Ammon's horn (tissue), 1 donor: ENCODE measurements around the gene SSUH2.
"Not testable (repeated sequence)": the region's sequence is repeated elsewhere in the genome, so short reads cannot be mapped to it uniquely, and the experiment has no call there.

Source experiments
- DNase-seq: peaks from one replicate; pipeline ENCODE4 v3.0.0-alpha.2; 2016; ENCODE audit warnings: low spot score

Gene SSUH2

DNA sequence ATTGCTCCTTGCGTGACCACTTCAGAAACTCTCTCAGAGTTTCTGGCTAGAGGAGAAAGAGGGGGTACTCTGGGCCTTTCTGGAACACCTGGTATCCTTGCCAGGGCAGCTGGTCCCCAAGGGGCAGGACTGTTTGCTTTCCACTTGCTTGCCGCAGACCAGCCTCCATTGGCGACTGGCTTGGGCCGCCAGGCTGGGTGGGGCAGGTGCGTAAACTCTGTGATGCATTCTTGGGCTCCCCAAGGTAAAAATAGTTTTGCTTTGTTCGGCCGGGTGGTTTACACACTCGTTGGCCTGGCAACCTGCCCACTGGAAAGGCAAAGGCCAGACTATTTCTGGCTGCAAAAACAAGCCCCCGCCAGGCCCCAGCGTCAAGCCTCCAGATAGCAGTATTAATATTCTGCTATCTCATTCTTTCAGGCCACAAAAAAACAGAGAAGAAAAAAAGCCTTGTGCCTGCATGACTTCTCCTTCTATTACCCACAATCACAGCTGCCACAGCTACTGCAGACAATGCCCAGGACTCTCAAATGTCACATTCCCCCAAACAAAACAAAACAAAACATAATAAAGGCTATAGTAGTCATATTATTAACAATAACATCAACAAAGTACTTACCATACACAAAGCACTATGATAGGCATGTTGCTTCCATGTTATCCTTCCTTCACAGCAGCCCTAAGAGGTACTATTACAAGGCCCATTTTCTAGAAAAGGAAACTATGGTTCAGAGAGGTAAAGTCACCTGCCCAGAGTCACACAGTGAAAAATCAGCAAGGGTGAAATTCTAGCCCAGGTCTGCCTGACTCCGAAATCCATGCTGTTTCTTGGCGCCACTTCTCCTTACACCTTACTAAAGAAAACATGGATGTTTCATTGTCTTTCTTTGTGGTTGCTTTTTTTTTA lies 14.0 kb upstream of the SSUH2 start:
- peak; percentile 20 for DNase-seq

DNA sequence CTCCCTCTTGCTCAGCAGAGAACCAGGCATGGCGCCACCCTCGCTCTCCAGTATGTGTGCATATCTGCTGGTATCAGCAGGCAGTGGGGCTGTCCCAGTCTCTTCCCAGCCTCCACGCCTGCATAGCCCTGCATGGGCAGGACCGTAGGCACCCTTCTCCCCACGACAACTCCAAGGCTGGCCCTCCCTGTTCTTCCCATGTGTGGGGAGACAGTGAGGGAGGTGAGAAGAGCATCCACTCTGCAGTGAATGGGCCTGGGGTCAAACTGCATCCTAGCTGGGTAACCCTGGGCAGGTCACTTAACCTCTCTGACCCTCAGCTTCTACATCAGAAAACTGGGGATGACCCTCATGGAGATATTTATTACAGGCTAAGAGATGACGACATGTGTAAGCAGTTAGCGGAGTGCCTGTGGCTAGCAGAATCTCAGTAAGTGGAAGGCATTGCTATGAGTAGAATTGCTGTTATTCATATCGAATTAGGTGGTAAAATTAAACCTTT lies 13.3 kb upstream of the SSUH2 start:
- no peak for DNase-seq

GRCh38 chr3:8656240-8656639 lies 11.6 kb upstream of the SSUH2 start:
- no peak for DNase-seq

DNA sequence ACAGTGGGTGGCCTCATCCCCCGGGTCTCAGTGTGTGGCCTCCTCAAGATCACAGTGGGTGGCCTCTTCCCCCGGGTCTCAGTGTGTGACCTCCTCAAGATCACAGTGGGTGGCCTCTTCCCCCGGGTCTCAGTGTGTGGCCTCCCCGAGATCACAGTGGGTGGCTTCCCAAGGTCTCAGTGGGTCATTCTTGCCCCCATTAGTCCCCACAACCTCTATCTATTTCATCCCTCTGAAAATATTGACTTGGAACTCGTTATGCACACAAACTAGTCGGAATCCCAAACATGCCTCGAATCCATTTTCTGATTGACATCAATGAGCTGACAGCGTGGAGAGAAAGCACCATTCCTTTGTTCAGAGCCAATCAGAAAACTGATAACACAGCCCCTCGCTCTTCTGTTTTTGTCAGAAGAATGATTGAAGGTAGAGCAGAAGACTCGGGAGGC lies 10.8 kb upstream of the SSUH2 start:
- DNase-seq: no peak

GRCh38 chr3:8654572-8655329 lies 10.2 kb upstream of the SSUH2 start:
- not testable (repeated sequence) for DNase-seq

- peak; percentile 48 for DNase-seq
These were observed 9.3 kb upstream of the SSUH2 start for GRCh38 chr3:8653800-8654408.

DNA sequence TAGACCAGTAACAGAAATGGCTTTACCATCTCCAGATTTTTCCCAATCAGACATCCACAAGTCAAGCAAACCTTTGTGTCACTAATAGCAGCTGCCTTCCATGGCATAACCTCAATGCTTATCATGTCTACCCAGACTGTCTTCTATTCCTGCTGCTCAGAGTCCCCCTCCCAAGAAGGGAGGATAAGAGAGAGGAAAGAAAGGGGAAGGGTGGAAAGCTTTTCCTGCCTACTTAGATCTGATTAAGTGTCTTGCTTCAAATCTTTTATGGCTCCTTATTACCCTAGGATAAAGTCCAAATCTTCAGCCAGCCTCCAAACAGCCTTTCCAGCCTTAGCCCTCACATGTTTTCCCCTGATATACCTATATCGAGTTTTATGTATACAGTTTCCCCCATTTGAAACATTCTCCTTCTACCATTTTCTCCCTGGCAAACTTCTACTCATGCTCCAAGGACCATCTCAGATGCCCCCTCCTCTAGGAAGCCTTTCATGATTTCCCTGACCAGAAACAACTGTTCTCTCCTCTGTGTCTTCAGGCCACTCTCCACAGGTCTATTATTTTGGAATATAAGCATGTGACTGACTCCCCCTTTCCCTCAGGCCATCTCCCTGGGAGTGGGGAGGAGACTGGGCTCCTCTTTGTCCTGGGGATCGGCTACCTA lies 7.9 kb upstream of the SSUH2 start:
- no peak for DNase-seq

GRCh38 chr3:8651418-8652323 lies 7.1 kb upstream of the SSUH2 start:
- DNase-seq: no peak

DNA sequence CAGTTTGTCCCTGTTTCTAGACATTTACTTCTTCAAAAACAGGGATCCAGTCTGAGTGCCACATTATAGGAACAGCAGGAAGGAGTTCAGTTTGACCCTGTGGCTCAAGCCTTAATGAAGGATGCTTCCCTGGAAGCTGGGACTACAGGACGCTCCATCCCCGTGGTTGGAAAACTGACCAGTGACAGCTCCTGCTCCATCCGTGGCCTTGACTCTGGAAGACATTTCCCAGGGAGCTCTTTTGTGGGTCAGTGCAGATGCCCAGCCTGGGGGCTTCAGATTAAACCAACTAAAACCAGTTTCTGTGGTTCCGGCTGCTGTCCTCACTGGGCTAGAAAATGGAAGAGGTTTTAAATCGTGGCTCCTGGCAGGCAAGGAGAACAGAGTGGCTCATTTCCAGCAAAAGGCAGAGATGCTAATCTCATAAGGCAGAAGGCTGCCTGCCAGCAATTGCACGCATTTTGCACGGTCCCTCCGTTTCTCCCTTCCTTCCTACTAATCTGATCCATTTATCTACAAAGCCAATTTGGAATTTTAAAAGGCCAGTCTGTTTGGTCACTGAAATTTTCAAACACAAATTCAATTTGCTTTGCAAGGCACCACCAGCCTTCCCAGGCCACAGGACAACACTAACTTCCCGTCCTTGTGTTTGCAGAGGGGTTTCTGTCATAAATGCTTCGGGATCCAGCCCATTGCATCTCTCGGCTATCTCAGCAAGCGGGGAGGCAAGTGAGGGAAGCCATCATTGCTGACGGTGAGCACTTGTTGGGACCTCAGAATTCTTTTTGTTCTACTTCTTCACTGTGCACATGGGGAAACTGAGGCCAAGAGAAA lies 6.2 kb upstream of the SSUH2 start:
- DNase-seq: no peak

DNA sequence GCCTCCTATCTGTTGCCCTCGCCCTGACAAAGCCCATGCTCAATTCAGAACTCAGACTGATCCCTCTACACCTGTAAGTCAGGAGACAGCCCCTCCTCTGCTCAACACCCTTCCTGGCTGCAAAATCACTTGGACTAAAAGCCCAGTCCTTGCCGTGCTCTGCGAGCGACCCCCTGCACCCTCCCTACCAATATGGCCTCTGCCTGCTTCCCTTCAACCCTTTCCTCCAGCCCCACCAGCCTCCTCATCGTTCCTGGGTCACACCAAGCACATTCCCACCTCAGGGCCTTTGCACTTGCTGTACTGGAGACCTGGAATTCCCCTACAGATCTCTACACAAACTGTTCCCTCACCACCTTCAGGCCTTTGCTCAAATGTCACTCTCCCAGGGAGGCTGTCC lies 5.2 kb upstream of the SSUH2 start:
- no peak for DNase-seq

- DNase-seq: no peak
These were observed 4.5 kb upstream of the SSUH2 start for GRCh38 chr3:8648909-8649741.

DNA sequence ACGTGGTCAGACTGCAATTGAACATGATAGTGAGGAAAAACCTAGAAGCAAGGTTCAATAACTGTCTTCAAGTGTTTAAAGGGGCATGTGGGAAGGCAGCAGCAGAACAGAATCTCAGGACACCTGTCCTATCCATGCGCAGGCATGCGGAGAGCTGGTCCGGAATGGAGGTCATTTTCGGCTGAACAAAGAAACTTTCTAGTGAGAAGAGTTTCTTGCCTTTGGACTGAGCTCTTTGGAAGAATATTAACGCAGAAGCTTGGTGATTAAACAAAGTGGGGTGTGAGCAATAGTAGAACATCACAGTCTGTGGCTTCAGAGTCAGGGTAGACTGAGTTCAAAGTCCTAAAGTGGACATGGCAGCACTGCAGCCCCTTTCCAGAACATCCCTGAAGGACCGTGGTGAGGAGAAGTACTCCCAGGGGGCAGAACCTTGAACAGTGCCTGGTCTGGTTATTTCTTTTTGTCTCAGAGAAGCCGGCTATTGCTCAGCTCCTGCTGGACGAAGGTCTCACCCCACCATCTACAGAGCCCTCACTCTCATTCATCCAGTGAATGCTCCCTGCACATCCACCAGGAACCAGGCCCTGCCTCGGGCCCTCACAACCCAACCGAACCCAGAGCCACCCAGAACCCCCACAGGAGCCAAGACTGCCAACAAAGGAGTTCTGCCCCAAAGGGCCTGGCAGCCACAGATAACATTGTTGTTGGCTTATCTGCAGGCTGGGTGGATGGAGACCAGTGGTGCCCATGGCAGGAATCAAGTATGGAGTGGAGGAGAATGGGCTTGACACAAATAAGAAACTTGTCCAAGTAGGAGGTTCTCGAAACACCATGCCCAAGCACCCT lies 2.8 kb upstream of the SSUH2 start:
- no peak for DNase-seq

GRCh38 chr3:8646313-8646938 lies 1.8 kb upstream of the SSUH2 start:
- DNase-seq: no peak

GRCh38 chr3:8645712-8646111 lies 1.1 kb upstream of the SSUH2 start:
- no peak for DNase-seq

DNA sequence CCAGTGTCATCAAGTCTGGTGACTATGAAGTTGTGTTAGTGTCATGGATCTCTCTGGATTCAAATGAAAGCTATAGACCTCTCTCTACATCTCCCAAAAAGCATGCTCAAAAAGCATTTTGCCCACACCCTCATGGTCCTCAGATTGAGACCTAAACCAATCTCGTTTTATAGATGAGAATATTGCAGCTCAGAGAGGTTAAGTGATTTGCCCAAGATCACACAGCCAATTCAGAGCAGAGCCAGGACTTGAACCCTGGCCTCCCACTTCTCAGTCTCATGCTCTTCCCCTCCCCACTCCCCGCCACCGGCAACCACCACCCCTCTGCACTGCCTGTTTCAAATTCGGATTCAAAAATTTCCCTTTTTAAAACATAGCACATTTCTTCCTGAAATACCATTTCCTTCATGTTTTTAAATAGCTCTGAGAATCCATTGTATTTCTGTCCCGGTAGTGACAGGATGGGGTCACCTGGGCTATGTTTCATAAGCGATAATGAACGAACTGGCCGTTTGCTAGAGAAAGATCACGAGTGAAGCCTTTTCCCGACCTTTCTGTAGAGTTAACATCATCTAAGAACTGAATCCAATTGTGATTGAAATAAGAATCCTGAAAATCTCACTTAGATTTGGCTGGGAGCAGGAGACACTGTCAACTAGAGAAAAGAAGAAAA lies 769 bp downstream of the SSUH2 start:
- no peak for DNase-seq

DNA sequence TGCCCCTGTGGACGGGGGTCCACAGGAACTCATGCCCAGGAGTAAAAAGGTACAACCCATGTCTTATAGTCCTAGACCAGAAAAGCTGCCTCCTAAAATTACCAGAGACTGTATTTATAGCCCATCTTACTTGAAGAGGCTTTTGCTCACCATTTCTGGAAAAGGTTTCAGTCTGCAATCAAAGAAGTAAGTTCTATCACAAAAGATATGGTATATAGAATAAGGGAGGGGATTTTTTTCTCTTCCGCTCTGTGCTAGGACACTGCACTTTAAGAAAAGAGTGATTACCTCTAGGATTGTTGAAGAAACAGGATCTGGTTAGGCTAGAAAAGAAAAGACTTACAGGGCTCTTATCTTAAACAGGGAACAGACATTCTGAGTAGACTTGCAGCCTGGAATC lies 2.6 kb downstream of the SSUH2 start:
- DNase-seq: no peak

- no peak for DNase-seq
These were observed 3.1 kb downstream of the SSUH2 start for GRCh38 chr3:8641472-8641871.
